HepG2 (cell line): ENCODE results near the gene PNMA8C. TPM values are rescaled to one million over a fixed set of nuclear protein-coding genes. Genes with fewer than 3 reads are reported as not detected.

Experiments used
- ATAC-seq: fragments of 200-7000 bp; cut with Tn5 transposase; 3 replicates; pipeline ENCODE4 v1.9.1; 2020; ENCODE audit warnings: mild to moderate bottlenecking, moderate library complexity
- BruUV-seq: library from RNA; stranded (reverse); fragments of 400-500 nt; replicated peaks from 2 replicates; lab custom pipeline; 2021; lab: Mats Ljungman, UMichigan
- CTCF ChIA-PET: fragments of 300-600 bp; formaldehyde crosslinking; extraction: SDS; loops from one replicate; lab custom pipeline; 2021; ENCODE audit warnings: low total read pairs, inconsistent platforms, low intra/inter-chr PET ratio; lab: Yijun Ruan, JAX
- POLR2A ChIA-PET: fragments of 350-600 bp; sonication (Branson Sonifier 250); formaldehyde crosslinking; loops from one replicate; lab custom pipeline; 2020; ENCODE audit warnings: antibody characterized with exemption, inconsistent platforms; lab: Yijun Ruan, JAX
- DNase-seq: peaks from one replicate; pipeline ENCODE4 v3.0.0-alpha.2; 2015; ENCODE audit warnings: low spot score
- FAIRE-seq: peaks from 3 replicates; lab custom pipeline; 2011; peaks lifted over from hg19 to GRCh38; lab: Jason Lieb, UNC
- H2AFZ ChIP-seq: one replicate; pipeline ENCODE4 v1.6.1; 2011; ENCODE audit warnings: low read length, inconsistent platforms
- H3K27ac ChIP-seq: fragments of 300-600 bp; 3 replicates; pipeline ENCODE4 v1.8.0; 2011; ENCODE audit warnings: mixed run types, mild to moderate bottlenecking, mixed read lengths, low read length, inconsistent platforms; ENCODE audit not compliant: insufficient read depth; ENCODE audit errors: extremely low read length
- H3K27me3 ChIP-seq, 2 experiments: fragments of 200-600 bp in 1 of 2; 2 replicates in 1 of 2; 3 replicates in 1 of 2; pipeline versions ENCODE4 v1.6.0 to v1.8.0; 2011; ENCODE audit warnings: low read length in 2 of 2, mild to moderate bottlenecking in 2 of 2, moderate library complexity in 2 of 2, inconsistent platforms in 1 of 2; ENCODE audit not compliant: insufficient read depth in 2 of 2, control insufficient read depth in 1 of 2
- H3K36me3 ChIP-seq, 2 experiments: fragments of 200-600 bp in 1 of 2; replicated peaks in 1 of 2; 2 replicates in 1 of 2; 3 replicates in 1 of 2; pipeline versions ENCODE4 v1.5.1 to v1.8.0; 2011; ENCODE audit warnings: low read length in 2 of 2, inconsistent platforms in 1 of 2; ENCODE audit not compliant: insufficient read depth in 2 of 2, control insufficient read depth in 1 of 2
- H3K4me1 ChIP-seq: 2 replicates; pipeline ENCODE4 v1.5.1; 2012; ENCODE audit warnings: low read length, inconsistent platforms; ENCODE audit not compliant: insufficient read depth
- H3K4me2 ChIP-seq: 2 replicates; pipeline ENCODE4 v1.6.0; 2011; ENCODE audit warnings: low read depth, low read length, inconsistent platforms
- H3K4me3 ChIP-seq, 3 experiments: fragments of 200-600 bp in 1 of 3; sonication (generic), shearing (Covaris generic) in 1 of 3; replicated peaks in 1 of 3; 2 replicates each; pipeline ENCODE4 v1.5.1; 2011 to 2016; ENCODE audit warnings: low read length in 3 of 3, inconsistent platforms in 2 of 3, low read depth in 2 of 3, mild to moderate bottlenecking in 2 of 3, control low read depth in 1 of 3, mixed read lengths in 1 of 3; ENCODE audit not compliant: insufficient read depth in 1 of 3
- H3K79me2 ChIP-seq: one replicate; pipeline ENCODE4 v1.6.1; 2011; ENCODE audit warnings: low read length, inconsistent platforms; ENCODE audit not compliant: insufficient read depth
- H3K9ac ChIP-seq: 2 replicates; pipeline ENCODE4 v1.6.0; 2011; ENCODE audit warnings: mild to moderate bottlenecking, low read depth, low read length, inconsistent platforms; ENCODE audit not compliant: insufficient read depth
- H3K9me3 ChIP-seq: 2 replicates; pipeline ENCODE4 v1.5.1; 2012; ENCODE audit warnings: mild to moderate bottlenecking, low read length
- H4K20me1 ChIP-seq: 2 replicates; pipeline ENCODE4 v1.6.0; 2011; ENCODE audit warnings: inconsistent platforms, mild to moderate bottlenecking, low read length, moderate library complexity; ENCODE audit not compliant: insufficient read depth
- BRD4 ChIP-seq: sonication (generic); formaldehyde crosslinking; IDR thresholded peaks from 2 replicates; pipeline ENCODE4 v1.4.0; 2020; ENCODE audit warnings: missing genetic modification reagents
- FOXK2 ChIP-seq: fragments of 450-650 bp; IDR thresholded peaks from 2 replicates; pipeline ENCODE4 v1.6.1; 2016
- HDAC1 ChIP-seq: sonication (generic); formaldehyde crosslinking; IDR thresholded peaks from 2 replicates; pipeline ENCODE4 v1.5.1; 2020; ENCODE audit warnings: mild to moderate bottlenecking, missing genetic modification reagents
- HMGXB3 ChIP-seq: sonication (generic); formaldehyde crosslinking; IDR thresholded peaks from 2 replicates; pipeline ENCODE4 v1.4.0; 2020; ENCODE audit warnings: missing genetic modification reagents, borderline replicate concordance
- KDM2A ChIP-seq: sonication (generic); formaldehyde crosslinking; IDR thresholded peaks from 2 replicates; pipeline ENCODE4 v1.4.0; 2020; ENCODE audit warnings: low read depth, missing genetic modification reagents, borderline replicate concordance
- MTERF4 ChIP-seq: sonication (generic); formaldehyde crosslinking; IDR thresholded peaks from 2 replicates; pipeline ENCODE4 v1.8.0; 2023; ENCODE audit warnings: mild to moderate bottlenecking, missing genetic modification reagents
- RNF219 ChIP-seq: sonication (generic); formaldehyde crosslinking; IDR thresholded peaks from 2 replicates; pipeline ENCODE4 v1.5.0; 2020; ENCODE audit warnings: mild to moderate bottlenecking, missing genetic modification reagents
- SRF ChIP-seq: IDR thresholded peaks from 2 replicates; pipeline ENCODE4 v1.6.1; 2011; ENCODE audit warnings: mild to moderate bottlenecking, low read depth, low read length, moderate library complexity
- ZNF350 ChIP-seq: sonication (generic); formaldehyde crosslinking; IDR thresholded peaks from 2 replicates; pipeline ENCODE4 v1.4.0; 2020; ENCODE audit warnings: mild to moderate bottlenecking, low read depth, missing genetic modification reagents, borderline replicate concordance
- ZNF598 ChIP-seq: sonication (generic); formaldehyde crosslinking; IDR thresholded peaks from 2 replicates; pipeline ENCODE4 v1.5.1; 2020; ENCODE audit warnings: mild to moderate bottlenecking, missing genetic modification reagents, borderline replicate concordance
- WGBS: methylation state at CpG from one replicate; pipeline ENCODE4 v1.1.6; 2017; ENCODE audit warnings: low lambda C conversion rate; 5-methylcytosine and 5-hydroxymethylcytosine counted together
- in situ Hi-C: cut with HindIII; loops from 2 replicates; pipeline ENCODE4 v1.10.0; 2017; ENCODE audit warnings: low pct_unique_long_range_greater_than_20kb; ENCODE audit not compliant: extremely low pct_ligation_motif_present
- intact Hi-C: fragments of 100-400 bp; cut with micrococcal nuclease; formaldehyde crosslinking; loops from one replicate; pipeline ENCODE4 v1.10.0; 2022; ENCODE audit not compliant: unreplicated experiment
- polyA plus RNA-seq, 8 experiments: library from polyadenylated mRNA; depleted of rRNA in 3 of 8; stranded (reverse) in 7 of 8; unstranded in 1 of 8; fragments of >200 nt; fragmentation: Illumina TruSeq in 4 of 8; extraction: Trizol in 4 of 8; gene quantifications; 2 replicates each; pipeline versions ENCODE4 v1.2.1 to v1.2.3, GENCODE V29; 2011 to 2016; ENCODE audit warnings: low read depth in 4 of 8, missing spikeins in 1 of 8, mixed read lengths in 1 of 8; ENCODE audit not compliant: insufficient read depth in 1 of 8
- total RNA-seq, 5 experiments: library from RNA; depleted of rRNA; stranded (reverse); fragments of >200 nt; fragmentation: Illumina TruSeq; extraction: Trizol; gene quantifications; 2 replicates each; pipeline ENCODE4 v1.2.3, GENCODE V29; 2016; ENCODE audit warnings: low read depth in 1 of 5

The PNMA8C gene
- total and polyA plus RNA-seq, 2 of the 13 experiments (the other 11 are each of a cell fraction or from before 2014, with no cell fraction given), result not detected

- Histone ChIP-seq H2AFZ (peak overlapping the region; percentile 94), H3K79me2 (no peaks in the 10 kb centered on the region), H4K20me1 (no peaks in the 10 kb centered on the region), H3K27me3 (peaks cover 0 to 13% of the 10 kb centered on the region in 2 experiments; a peak in 2 of 5 replicates), H3K36me3 (no peaks in the 10 kb centered on the region), H3K4me3 (peak overlapping the region; percentile 59 to 79 (median 59)), H3K9me3 (no peaks in the 10 kb centered on the region), H3K4me2 (peak overlapping the region; percentile 91), H3K27ac (peak overlapping the region; percentile 20), H3K9ac (peak overlapping the region; percentile 30), H3K4me1 (peaks cover 27% of the 10 kb centered on the region)
- BruUV-seq, result no TSS peak
- CTCF ChIA-PET, result no interaction called here
- 0 out of 2 replicates have a peak, but pooled peaks have one; percentile 17 for TF ChIP-seq ZNF350 (CRISPR knock-in tag)
- TF ChIP-seq SRF, result no peak
- TF ChIP-seq HMGXB3 (CRISPR knock-in tag), result peak; percentile 73; the same call in 1 of the 2 replicates
- TF ChIP-seq BRD4 (CRISPR knock-in tag), result 0 out of 2 replicates have a peak, but pooled peaks have one; percentile 24
- 0 out of 2 replicates have a peak, but pooled peaks have one; percentile 25 for TF ChIP-seq HDAC1 (CRISPR knock-in tag)
- no peak for TF ChIP-seq FOXK2
- 0 out of 2 replicates have a peak, but pooled peaks have one; percentile 19 for TF ChIP-seq KDM2A (CRISPR knock-in tag)
- TF ChIP-seq RNF219, result no peak
- TF ChIP-seq ZNF598 (CRISPR knock-in tag), result 0 out of 2 replicates have a peak, but pooled peaks have one; percentile 49
- 0 out of 2 replicates have a peak, but pooled peaks have one; percentile 30 for TF ChIP-seq MTERF4 (CRISPR knock-in tag)
- intact Hi-C loops, result loop anchor here (1.0 kb wide), 1 partner anchor 10 kb away; no protein-coding TSS in a partner anchor
- FAIRE-seq, result peak; percentile 71
- 0% methylated on average over 6 of the region's 10 CpGs for WGBS
- peak; percentile 80 for ATAC-seq
- DNase-seq, result peak; percentile 58
- POLR2A ChIA-PET, result interaction anchor here (1.5 to 1.6 kb wide), 2 partner anchors 21 to 22 kb away, joined by 5 read pairs; no protein-coding TSS in a partner anchor
- in situ Hi-C loops, result no loop called here
Measured at GRCh38 chr19:46426035-46426505, 2.7 kb downstream of the PNMA8C start.
